ENCODE data around the gene IGF1.

IGF1 gene

GRCh38 chr12:102511575-102511974, 31.2 kb upstream of the IGF1 start:
- Histone ChIP-seq H3K4me3 (ENCODE audit: extremely low read depth, insufficient read depth, low read length, poor library complexity, severe bottlenecking) (no peak overlapping the region), H3K4me1 (ENCODE audit: control insufficient read depth, insufficient read depth, low read length, poor library complexity, severe bottlenecking) (no peaks in the 10 kb centered on the region), H3K27ac (ENCODE audit: low read depth, low read length, severe bottlenecking) (no peak overlapping the region), H3K9me3 (ENCODE audit: control insufficient read depth, low read length) (no peaks in the 10 kb centered on the region), H3K36me3 (ENCODE audit: control insufficient read depth, insufficient read depth, low read length) (no peaks in the 10 kb centered on the region)
- WGBS, 2 experiments (ENCODE audit: insufficient coverage in 2 of 2) = 100% methylated on average over 1 of the region's 2 CpGs; no CpG with 5 or more reads in 1 of the 2 experiments

- Histone ChIP-seq H3K9me3 (ENCODE audit: control insufficient read depth, low read length) (no peaks in the 10 kb centered on the region), H3K4me1 (ENCODE audit: control insufficient read depth, insufficient read depth, low read length, poor library complexity, severe bottlenecking) (no peaks in the 10 kb centered on the region), H3K27ac (ENCODE audit: low read depth, low read length, severe bottlenecking) (no peak overlapping the region), H3K4me3 (ENCODE audit: extremely low read depth, insufficient read depth, low read length, poor library complexity, severe bottlenecking) (no peak overlapping the region), H3K36me3 (ENCODE audit: control insufficient read depth, insufficient read depth, low read length) (no peaks in the 10 kb centered on the region)
- WGBS, 2 experiments (ENCODE audit: insufficient coverage in 2 of 2) = 83 to 100% methylated on average over 1 to 2 of the region's 3 CpGs
Observed at GRCh38 chr12:102510463-102510862, 30.1 kb upstream of the IGF1 start.

- Histone ChIP-seq H3K9me3 (ENCODE audit: control insufficient read depth, low read length) (no peaks in the 10 kb centered on the region), H3K36me3 (ENCODE audit: control insufficient read depth, insufficient read depth, low read length) (no peaks in the 10 kb centered on the region), H3K27ac (ENCODE audit: low read depth, low read length, severe bottlenecking) (no peak overlapping the region), H3K4me1 (ENCODE audit: control insufficient read depth, insufficient read depth, low read length, poor library complexity, severe bottlenecking) (no peaks in the 10 kb centered on the region), H3K4me3 (ENCODE audit: extremely low read depth, insufficient read depth, low read length, poor library complexity, severe bottlenecking) (no peak overlapping the region)
- WGBS, 2 experiments (ENCODE audit: insufficient coverage in 2 of 2) = 100% methylated on average over 1 of the region's 1 CpG; no CpG with 5 or more reads in 1 of the 2 experiments
Observed at GRCh38 chr12:102510031-102510430, 29.7 kb upstream of the IGF1 start.

GRCh38 chr12:102509123-102509626, 28.8 kb upstream of the IGF1 start:
- Histone ChIP-seq H3K36me3 (ENCODE audit: control insufficient read depth, insufficient read depth, low read length) (no peaks in the 10 kb centered on the region), H3K4me3 (ENCODE audit: extremely low read depth, insufficient read depth, low read length, poor library complexity, severe bottlenecking) (no peak overlapping the region), H3K9me3 (ENCODE audit: control insufficient read depth, low read length) (no peaks in the 10 kb centered on the region), H3K27ac (ENCODE audit: low read depth, low read length, severe bottlenecking) (no peak overlapping the region), H3K4me1 (ENCODE audit: control insufficient read depth, insufficient read depth, low read length, poor library complexity, severe bottlenecking) (no peaks in the 10 kb centered on the region)

- H3K4me1 ChIP-seq (ENCODE audit: control insufficient read depth, insufficient read depth, low read length, poor library complexity, severe bottlenecking) = no peaks in the 10 kb centered on the region
- H3K27ac ChIP-seq (ENCODE audit: low read depth, low read length, severe bottlenecking) = no peak overlapping the region
- H3K4me3 ChIP-seq (ENCODE audit: extremely low read depth, insufficient read depth, low read length, poor library complexity, severe bottlenecking) = no peak overlapping the region
- H3K9me3 ChIP-seq (ENCODE audit: control insufficient read depth, low read length) = no peaks in the 10 kb centered on the region
- H3K36me3 ChIP-seq (ENCODE audit: control insufficient read depth, insufficient read depth, low read length) = no peaks in the 10 kb centered on the region
Observed at GRCh38 chr12:102508052-102508451, 27.7 kb upstream of the IGF1 start.

GRCh38 chr12:102507301-102507700, 26.9 kb upstream of the IGF1 start:
- 0% methylated on average over 1 of the region's 2 CpGs for WGBS, 2 experiments (ENCODE audit: insufficient coverage in 2 of 2)
- Histone ChIP-seq H3K4me3 (ENCODE audit: extremely low read depth, insufficient read depth, low read length, poor library complexity, severe bottlenecking) (no peak overlapping the region), H3K27ac (ENCODE audit: low read depth, low read length, severe bottlenecking) (no peak overlapping the region)

GRCh38 chr12:102504871-102505270, 24.5 kb upstream of the IGF1 start:
- Histone ChIP-seq H3K27ac (ENCODE audit: low read depth, low read length, severe bottlenecking) (no peak overlapping the region), H3K4me3 (ENCODE audit: extremely low read depth, insufficient read depth, low read length, poor library complexity, severe bottlenecking) (no peak overlapping the region), H3K36me3 (ENCODE audit: control insufficient read depth, insufficient read depth, low read length) (no peaks in the 10 kb centered on the region), H3K9me3 (ENCODE audit: control insufficient read depth, low read length) (no peaks in the 10 kb centered on the region), H3K4me1 (ENCODE audit: control insufficient read depth, insufficient read depth, low read length, poor library complexity, severe bottlenecking) (no peaks in the 10 kb centered on the region)
- 90 to 100% methylated on average over 1 of the region's 2 CpGs for WGBS, 2 experiments (ENCODE audit: insufficient coverage in 2 of 2)

More at GRCh38 chr12:102507301-102507700, 26.9 kb upstream of the IGF1 start:
- Histone ChIP-seq H3K9me3 (ENCODE audit: control insufficient read depth, low read length) (no peaks in the 10 kb centered on the region), H3K36me3 (ENCODE audit: control insufficient read depth, insufficient read depth, low read length) (no peaks in the 10 kb centered on the region), H3K4me1 (ENCODE audit: control insufficient read depth, insufficient read depth, low read length, poor library complexity, severe bottlenecking) (no peaks in the 10 kb centered on the region)

GRCh38 chr12:102504280-102504679, 23.9 kb upstream of the IGF1 start:
- H3K27ac ChIP-seq (ENCODE audit: low read depth, low read length, severe bottlenecking) = no peak overlapping the region
- no peaks in the 10 kb centered on the region for H3K4me1 ChIP-seq (ENCODE audit: control insufficient read depth, insufficient read depth, low read length, poor library complexity, severe bottlenecking)
- H3K4me3 ChIP-seq (ENCODE audit: extremely low read depth, insufficient read depth, low read length, poor library complexity, severe bottlenecking) = no peak overlapping the region
- H3K36me3 ChIP-seq (ENCODE audit: control insufficient read depth, insufficient read depth, low read length) = no peaks in the 10 kb centered on the region
- no peaks in the 10 kb centered on the region for H3K9me3 ChIP-seq (ENCODE audit: control insufficient read depth, low read length)
- 100% methylated on average over 1 of the region's 2 CpGs for WGBS, 2 experiments (ENCODE audit: insufficient coverage in 2 of 2)

- Histone ChIP-seq H3K4me3 (ENCODE audit: extremely low read depth, insufficient read depth, low read length, poor library complexity, severe bottlenecking) (no peak overlapping the region), H3K9me3 (ENCODE audit: control insufficient read depth, low read length) (no peaks in the 10 kb centered on the region), H3K27ac (ENCODE audit: low read depth, low read length, severe bottlenecking) (no peak overlapping the region), H3K4me1 (ENCODE audit: control insufficient read depth, insufficient read depth, low read length, poor library complexity, severe bottlenecking) (no peaks in the 10 kb centered on the region), H3K36me3 (ENCODE audit: control insufficient read depth, insufficient read depth, low read length) (no peaks in the 10 kb centered on the region)
- WGBS, 2 experiments (ENCODE audit: insufficient coverage in 2 of 2) = no CpG with 5 or more reads among the region's 1 CpG
Observed at GRCh38 chr12:102503831-102504230, 23.5 kb upstream of the IGF1 start.

GRCh38 chr12:102503056-102503681, 22.8 kb upstream of the IGF1 start:
- WGBS, 2 experiments (ENCODE audit: insufficient coverage in 2 of 2) = 67 to 100% methylated on average over 1 of the region's 2 CpGs
- no peaks in the 10 kb centered on the region for H3K9me3 ChIP-seq (ENCODE audit: control insufficient read depth, low read length)
- H3K4me3 ChIP-seq (ENCODE audit: extremely low read depth, insufficient read depth, low read length, poor library complexity, severe bottlenecking) = no peak overlapping the region
- H3K27ac ChIP-seq (ENCODE audit: low read depth, low read length, severe bottlenecking) = no peak overlapping the region
- H3K4me1 ChIP-seq (ENCODE audit: control insufficient read depth, insufficient read depth, low read length, poor library complexity, severe bottlenecking) = no peaks in the 10 kb centered on the region
- no peaks in the 10 kb centered on the region for H3K36me3 ChIP-seq (ENCODE audit: control insufficient read depth, insufficient read depth, low read length)

- 89 to 95% methylated on average over 3 to 5 of the region's 5 CpGs for WGBS, 2 experiments (ENCODE audit: insufficient coverage in 2 of 2)
- no peaks in the 10 kb centered on the region for H3K4me1 ChIP-seq (ENCODE audit: control insufficient read depth, insufficient read depth, low read length, poor library complexity, severe bottlenecking)
- no peaks in the 10 kb centered on the region for H3K9me3 ChIP-seq (ENCODE audit: control insufficient read depth, low read length)
- H3K36me3 ChIP-seq (ENCODE audit: control insufficient read depth, insufficient read depth, low read length) = no peaks in the 10 kb centered on the region
- H3K27ac ChIP-seq (ENCODE audit: low read depth, low read length, severe bottlenecking) = no peak overlapping the region
- no peak overlapping the region for H3K4me3 ChIP-seq (ENCODE audit: extremely low read depth, insufficient read depth, low read length, poor library complexity, severe bottlenecking)
Observed at GRCh38 chr12:102501773-102502172, 21.4 kb upstream of the IGF1 start.
